Brain microvascular endothelial cell (primary cell): ENCODE data around the gene TNFRSF25.

Experiments used
- DNase-seq: peaks from one replicate; pipeline ENCODE4 v3.0.0-alpha.2; 2020
- H3K27ac ChIP-seq: fragments of 250-450 bp; sonication (Bioruptor Pico); 2 replicates; pipeline ENCODE4 v1.5.1; 2020; ENCODE audit warnings: mild to moderate bottlenecking, moderate library complexity
- H3K27me3 ChIP-seq: fragments of 250-450 bp; sonication (Bioruptor Pico); replicated peaks from 2 replicates; pipeline ENCODE4 v1.5.1; 2020; ENCODE audit warnings: mild to moderate bottlenecking
- H3K36me3 ChIP-seq: fragments of 250-450 bp; sonication (Bioruptor Pico); replicated peaks from 2 replicates; pipeline ENCODE4 v1.5.1; 2020; ENCODE audit warnings: mild to moderate bottlenecking
- H3K4me3 ChIP-seq: 2 replicates; pipeline ENCODE4 v1.5.1; 2011; ENCODE audit warnings: low read depth, mild to moderate bottlenecking, control low read depth, low read length, moderate library complexity
- CTCF ChIP-seq: IDR thresholded peaks from 2 replicates; pipeline ENCODE4 v1.5.1; 2011; ENCODE audit warnings: low read depth, mild to moderate bottlenecking, moderate library complexity, low read length, control low read depth, inconsistent platforms; ENCODE audit errors: missing control alignments
- in situ Hi-C: cut with HindIII; loops from 2 replicates; pipeline ENCODE4 v1.10.0; 2017; ENCODE audit warnings: low sequenced_read_pairs, low pct_ligation_motif_present

The TNFRSF25 gene

GRCh38 chr1:6476483-6476882 is 10.5 kb upstream of the TNFRSF25 start:
- TF ChIP-seq CTCF = no peak
- H3K4me3 ChIP-seq = no peak overlapping the region
- in situ Hi-C loops = no loop called here
- H3K27ac ChIP-seq = no peak overlapping the region
- no peaks in the 10 kb centered on the region for H3K27me3 ChIP-seq
- H3K36me3 ChIP-seq = peaks cover 15% of the 10 kb centered on the region
- DNase-seq = no peak

- in situ Hi-C loops = no loop called here
- no peak overlapping the region for H3K4me3 ChIP-seq
- peak; percentile 96 for TF ChIP-seq CTCF
- no peak overlapping the region for H3K27ac ChIP-seq
- peaks cover 20% of the 10 kb centered on the region for H3K36me3 ChIP-seq
- DNase-seq = no peak
- H3K27me3 ChIP-seq = no peaks in the 10 kb centered on the region
These were observed 9.6 kb upstream of the TNFRSF25 start for GRCh38 chr1:6475381-6476133.

GRCh38 chr1:6474815-6475282 is 8.9 kb upstream of the TNFRSF25 start:
- Histone ChIP-seq H3K27me3 (no peaks in the 10 kb centered on the region), H3K4me3 (no peak overlapping the region), H3K27ac (no peak overlapping the region), H3K36me3 (peaks cover 27% of the 10 kb centered on the region)
- no peak for TF ChIP-seq CTCF
- in situ Hi-C loops = no loop called here
- no peak for DNase-seq

GRCh38 chr1:6473974-6474814 is 8.2 kb upstream of the TNFRSF25 start:
- H3K27me3 ChIP-seq = no peaks in the 10 kb centered on the region
- in situ Hi-C loops = no loop called here
- TF ChIP-seq CTCF = no peak
- no peak overlapping the region for H3K27ac ChIP-seq
- peaks cover 33% of the 10 kb centered on the region for H3K36me3 ChIP-seq
- no peak for DNase-seq
- no peak overlapping the region for H3K4me3 ChIP-seq

GRCh38 chr1:6473156-6473555 is 7.2 kb upstream of the TNFRSF25 start:
- Histone ChIP-seq H3K27me3 (no peaks in the 10 kb centered on the region), H3K27ac (no peak overlapping the region), H3K36me3 (peaks cover 39% of the 10 kb centered on the region), H3K4me3 (no peak overlapping the region)
- no peak for TF ChIP-seq CTCF
- no peak for DNase-seq
- in situ Hi-C loops = no loop called here
